Stimulated activated CD8-positive, alpha-beta memory T cell treated with anti-CD3 and anti-CD28 coated beads, Interleukin-7, amount 100 ng/mL, for 1 hour (primary cell): ENCODE data around the gene JADE2.
"Not testable (repeated sequence)": the region's sequence is repeated elsewhere in the genome, so short reads cannot be mapped to it uniquely, and the experiment has no call there.

Experiments
- DNase-seq, 2 donors: peaks; one replicate each; pipeline ENCODE4 v3.0.0-alpha.2; 2020; ENCODE audit warnings: low read depth in 2 of 2

JADE2 gene

DNA sequence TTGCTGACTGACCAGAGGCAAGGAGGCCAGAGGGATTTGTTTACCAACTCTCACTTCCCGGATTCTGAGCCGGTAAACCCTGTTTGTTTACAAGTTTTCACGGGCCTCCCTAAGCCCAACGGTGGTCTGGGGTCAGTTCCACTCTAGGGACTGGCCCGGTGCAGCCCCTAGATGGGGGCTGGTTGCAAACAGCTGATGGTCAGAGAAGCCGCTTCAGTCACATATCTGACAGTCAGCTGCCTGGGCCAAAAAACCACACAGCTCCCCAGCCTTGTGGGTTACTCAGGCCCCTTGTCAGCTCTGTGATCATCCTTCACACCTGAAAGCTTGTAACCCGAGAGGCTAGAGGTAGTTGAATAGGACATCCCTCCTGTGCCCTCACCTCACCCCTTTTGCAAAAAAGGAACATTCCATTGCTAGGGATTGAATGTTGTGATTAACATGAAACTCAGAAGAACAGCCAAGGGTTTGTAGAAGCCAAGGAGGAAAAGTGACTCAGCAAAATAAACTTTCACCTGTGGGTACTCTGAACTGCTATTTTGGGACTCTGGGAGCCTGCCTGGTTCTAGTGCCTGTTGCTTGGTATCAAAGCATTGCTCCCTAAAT lies 66.8 kb downstream of the JADE2 start:
- no peak for DNase-seq

DNA sequence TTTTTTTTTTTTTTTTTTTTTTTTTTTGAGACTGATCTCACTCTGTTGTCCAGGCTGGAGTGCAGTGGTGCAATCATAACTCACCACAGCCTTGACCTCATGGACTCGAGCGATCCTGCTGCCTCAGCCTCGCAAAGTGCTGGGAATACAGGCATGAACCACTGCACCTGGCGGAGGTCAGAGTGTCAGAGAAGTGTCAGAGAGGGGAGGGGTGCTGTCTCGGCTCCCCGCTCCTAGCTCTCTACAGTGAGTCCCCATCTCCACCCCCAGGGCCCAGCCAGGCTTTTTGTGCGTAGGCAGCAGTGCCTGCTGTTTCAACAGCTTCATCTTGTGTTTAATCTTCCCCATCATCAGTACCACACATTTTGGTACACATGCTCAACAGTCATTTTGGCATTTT lies 68.9 kb downstream of the JADE2 start:
- no peak for DNase-seq

DNA sequence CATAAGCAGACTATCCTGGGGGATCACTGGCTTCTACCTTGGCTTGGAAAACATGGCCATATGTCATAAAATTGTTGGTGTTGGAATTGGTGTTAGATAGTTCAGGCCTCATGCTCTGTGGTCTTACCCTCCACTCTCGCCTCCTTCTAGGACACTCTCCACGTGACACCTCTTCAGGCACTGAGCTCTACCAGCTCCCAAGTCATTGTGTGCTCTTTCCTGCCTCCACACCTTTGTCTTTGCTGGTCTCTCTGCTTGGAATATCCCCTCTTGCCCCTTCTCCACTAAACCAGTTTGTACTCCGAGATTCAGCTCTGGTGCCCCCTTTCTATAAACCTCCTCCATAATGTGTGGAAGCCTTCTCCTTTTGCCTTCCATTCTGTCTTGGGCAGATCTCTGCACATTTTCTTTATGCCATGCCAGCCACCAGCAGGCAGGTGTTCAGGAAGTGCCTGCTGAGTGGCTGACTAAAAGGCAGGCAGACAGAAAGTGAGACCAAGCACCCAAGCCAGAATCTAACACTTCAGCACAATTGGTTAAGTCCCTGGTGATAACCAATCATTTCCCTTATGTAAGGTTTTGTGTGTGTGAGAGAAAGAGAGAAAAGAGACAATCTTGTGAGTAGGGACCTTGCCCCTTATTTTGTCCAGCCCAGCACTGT lies 69.5 kb downstream of the JADE2 start:
- DNase-seq: no peak

DNA sequence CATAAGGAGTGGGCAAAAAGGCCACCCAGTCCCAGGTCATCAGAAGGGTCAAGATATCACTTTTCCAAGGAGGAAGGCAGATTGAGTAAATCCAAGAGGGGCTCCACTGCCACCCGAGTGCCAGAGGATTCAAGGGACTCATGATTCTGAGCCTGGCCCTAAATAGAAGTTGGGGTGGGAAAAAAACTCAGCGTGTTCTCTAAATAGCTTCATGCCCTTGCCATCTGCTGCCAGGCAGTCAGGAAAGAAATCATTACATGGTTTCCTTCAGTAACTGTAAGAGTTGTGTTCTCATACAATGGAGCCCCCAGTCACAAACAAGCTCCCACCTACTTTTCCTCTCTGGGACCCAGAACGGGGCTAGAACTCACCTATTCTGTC lies 70.0 kb downstream of the JADE2 start:
- DNase-seq: no peak

DNA sequence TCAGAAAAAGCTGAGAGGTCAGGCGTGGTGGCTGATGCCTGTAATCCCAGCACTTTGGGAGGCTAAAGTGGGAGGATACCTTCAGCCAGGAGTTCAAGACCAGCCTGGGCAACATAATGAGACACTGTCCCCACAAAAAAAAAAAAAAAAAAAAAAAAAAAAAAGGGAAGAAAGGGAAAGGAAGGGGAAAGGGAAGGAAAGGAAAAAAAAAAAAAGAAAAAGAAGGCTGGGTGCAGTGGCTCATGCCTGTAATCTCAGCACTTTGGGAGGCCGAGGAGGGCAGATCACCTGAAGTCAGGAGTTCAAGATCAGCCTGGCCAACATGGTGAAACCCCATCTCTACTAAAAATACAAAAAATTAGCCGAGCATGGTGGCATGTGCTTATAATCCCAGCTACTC lies 74.3 kb downstream of the JADE2 start:
- DNase-seq: not testable (repeated sequence)

DNA sequence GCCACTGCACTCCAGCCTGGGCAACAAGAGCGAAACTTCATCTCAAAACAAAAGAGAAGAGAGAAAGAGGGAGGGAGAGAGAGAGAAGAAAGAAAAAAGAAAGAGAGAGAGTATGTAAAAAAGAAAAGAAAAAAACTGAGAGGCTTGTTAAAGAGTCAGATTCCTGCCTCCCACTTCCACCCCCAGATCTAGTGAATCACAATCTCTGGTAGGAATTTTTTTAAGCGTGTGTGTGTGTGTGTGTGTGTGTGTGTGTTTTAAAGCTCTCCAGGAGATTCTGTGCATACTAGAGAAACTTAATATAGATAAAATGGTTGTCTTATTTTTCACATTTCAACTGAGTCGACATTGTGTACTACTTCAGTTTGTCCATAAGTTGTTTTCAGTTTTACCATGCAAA lies 75.1 kb downstream of the JADE2 start:
- DNase-seq: no peak

DNA sequence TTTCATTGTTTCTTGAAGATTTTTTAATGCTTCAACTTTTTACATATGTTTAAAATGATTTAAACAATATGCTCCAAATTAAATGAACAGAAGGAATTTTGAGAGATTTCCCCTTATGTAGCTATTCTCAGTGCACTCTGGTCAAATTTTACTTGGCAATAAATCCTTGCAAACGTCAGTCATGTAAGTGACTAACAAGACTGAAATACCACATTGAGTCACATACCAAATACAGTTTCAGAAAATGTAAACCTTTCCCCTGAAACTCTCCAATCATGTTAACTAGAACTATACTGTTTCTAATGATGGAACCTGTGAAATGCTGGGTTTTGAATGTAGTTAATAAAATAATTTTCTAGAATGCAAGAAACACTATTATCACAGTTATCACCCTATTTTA lies 77.6 kb downstream of the JADE2 start:
- no peak for DNase-seq

DNA sequence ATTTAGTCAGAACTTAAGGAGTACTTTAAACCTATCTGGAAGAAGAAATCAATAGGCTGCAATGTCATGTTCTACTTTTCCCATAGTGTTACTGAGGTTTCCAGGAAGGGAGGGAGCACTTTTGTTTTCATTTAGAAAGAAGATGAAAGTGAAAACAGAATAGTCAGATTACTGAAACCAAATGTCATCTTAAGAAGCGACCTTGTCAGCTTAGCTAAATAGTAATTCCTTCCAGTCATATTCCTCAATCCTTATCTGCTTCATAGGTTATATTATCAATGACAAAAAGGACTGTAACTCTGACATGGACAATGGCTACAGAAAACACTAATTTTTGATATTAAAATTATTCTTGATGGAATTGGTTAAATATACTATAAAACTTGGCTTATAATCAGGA lies 79.4 kb downstream of the JADE2 start:
- no peak for DNase-seq

DNA sequence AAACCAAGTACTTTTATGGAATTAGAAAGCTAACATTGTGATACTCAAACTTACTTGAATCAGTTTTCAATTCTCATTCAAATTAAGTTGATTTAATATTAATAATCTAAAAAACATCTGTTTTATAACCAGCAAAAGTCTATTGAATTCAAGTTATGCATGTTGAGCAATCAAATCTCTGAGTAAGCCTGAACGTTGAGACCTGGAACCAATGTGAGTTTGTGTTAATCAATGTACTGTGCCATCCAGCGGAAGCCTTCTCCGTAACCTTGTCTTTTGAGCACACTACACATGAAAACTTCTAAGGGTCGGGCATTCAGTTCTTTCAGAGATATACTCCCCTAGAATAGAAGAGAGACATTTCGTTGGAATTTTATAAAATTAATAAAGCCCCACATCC lies 81.3 kb downstream of the JADE2 start:
- no peak for DNase-seq

DNA sequence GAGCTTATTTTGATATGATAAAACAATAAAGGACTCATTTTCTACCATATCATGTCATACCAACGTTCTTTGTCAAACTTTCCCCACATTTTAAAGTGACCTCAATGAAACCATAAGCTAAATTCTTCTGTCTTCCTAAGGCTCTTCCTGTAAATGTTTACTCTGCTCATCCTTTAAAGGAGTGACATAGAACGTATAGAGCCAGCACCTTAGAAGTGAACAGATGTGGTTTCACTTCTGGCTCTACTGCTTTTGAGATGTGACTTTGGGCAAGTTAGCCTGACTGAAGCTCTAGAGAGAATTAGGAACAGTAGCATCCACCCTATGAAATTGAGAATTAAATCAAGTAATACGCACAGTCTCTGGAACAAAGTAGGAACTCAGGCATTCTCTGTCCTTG lies 83.1 kb downstream of the JADE2 start:
- DNase-seq: no peak

DNA sequence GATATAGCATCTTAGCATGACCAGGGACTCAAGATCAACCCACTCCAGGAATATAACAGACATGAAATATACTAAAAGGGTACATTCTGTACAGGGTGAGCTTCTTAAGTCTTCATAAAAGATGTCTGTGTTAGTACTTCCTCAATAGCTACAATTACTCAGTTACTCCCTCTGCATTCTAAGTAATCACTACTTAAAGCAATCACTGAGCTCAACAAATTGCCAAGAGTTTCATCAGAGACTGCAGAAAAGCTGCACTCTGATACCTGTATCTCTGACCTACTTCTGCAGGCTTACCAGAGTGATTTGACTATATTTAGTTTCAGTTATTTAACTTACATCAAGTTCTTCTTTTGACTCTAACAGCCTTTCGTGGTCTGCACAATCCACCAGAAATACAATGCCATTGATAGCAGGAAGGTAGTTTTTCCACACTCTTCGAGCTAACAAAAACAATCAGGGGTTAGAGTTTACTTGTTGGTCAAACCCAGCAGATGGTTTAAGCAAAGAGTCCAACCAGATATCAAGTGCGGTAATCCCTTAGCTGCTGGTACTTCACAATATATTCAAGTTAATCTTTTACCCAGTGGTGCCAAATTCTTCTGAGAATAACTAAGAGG lies 83.9 kb downstream of the JADE2 start:
- no peak for DNase-seq

DNA sequence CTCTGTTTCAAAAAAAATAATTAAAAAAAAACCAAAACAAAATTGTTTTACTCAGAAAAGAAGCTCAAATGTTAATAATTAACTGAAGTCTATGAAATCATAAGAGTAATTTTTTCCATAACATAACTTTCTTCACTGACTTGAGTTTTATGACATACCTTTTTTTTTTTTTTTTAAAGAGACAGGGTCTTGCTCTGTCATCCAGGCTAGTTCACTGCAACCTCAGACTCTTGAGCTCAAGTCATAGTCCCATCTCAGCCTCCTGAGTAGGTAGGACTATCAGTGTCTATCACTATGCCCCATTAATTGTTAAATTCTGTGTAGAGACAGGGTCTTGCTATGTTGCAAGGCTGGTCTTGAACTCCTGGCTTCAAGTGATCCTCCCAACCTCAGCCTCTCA lies 85.3 kb downstream of the JADE2 start:
- DNase-seq: no peak

DNA sequence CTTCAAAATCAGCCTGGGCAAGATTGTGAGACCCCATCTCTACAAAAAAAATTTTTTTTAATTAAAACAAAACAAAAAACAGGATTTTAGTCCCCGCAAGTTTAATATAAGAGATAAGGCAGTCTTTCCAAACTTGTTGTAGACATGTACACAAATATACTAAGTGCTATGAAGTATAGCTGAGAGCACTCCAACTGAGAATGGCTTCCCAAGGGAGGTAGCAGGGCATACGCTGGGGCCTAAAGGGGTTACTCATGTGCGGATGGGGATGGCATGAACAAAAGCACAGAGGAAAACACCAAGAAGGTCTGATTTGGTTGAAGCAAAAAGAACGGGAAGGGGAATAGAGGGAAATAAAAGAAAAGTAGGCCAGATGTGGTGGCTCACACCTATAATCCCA lies 86.0 kb downstream of the JADE2 start:
- DNase-seq: no peak

DNA sequence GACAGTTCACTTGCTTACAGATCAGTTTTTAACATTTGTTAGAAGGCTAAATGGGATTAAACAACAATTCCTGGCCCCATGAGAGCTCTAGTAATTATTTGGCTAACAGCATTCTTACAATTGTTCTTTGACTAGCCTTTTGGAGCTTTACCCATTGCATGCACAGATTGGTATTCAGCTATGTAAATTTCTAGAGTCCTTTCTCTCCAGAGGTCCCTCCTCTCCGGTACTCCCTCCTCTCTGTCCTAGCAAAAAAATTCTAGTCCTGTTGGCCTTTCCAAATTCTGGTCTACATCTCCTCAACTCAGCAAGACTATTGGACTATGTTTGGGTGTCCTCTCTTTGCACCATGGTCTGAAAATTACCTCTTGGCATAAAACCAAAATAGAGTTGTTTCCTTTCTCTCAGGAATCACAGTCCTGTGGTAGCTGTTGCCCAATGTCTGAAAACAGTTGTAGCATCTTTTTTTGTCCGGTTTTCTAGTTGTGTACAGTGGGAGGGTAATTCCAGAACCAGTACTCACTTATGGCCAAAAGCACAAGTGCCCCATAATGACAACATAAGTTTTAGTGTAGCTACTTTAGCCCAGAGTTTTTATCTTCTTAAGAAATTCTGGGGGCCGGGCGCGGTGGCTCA lies 89.1 kb downstream of the JADE2 start:
- no peak for DNase-seq

DNA sequence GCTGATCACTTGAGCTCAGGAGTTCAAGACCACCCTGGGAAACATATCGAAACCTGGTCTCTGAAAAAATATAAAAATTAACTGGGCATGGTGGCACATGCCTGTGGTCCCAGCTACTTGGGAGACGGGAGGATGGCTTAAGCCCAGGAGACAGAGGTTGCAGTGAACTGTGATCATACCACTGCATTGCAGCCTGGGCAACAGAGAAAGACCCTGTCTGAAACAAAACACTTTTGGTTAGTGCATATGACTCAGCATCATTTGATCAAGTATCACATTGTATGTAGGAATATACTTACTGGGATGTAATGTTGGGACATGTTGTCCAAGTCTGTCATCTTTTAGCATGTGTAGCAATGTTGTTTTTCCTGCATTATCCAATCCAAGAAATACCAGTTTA lies 95.2 kb downstream of the JADE2 start:
- no peak for DNase-seq

DNA sequence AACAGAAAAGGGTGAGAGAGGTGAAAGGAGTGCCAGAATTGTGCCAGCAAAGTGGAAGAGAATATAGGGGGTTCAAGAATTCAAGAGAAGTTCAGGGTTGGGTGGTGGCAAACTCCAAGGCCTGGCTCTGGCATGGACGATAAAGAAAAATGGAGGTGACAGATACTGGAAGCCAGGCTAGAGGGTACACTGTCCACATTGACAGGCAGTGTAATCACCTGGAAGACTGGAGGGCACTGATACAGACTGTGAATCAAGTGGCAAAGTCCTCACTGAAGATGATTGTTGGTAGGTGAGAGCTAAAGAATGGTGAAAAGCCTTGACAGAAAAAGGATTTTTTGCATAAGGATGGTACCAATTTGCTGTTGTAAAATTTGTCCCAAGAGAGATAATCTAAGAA lies 100.1 kb downstream of the JADE2 start:
- DNase-seq: no peak

DNA sequence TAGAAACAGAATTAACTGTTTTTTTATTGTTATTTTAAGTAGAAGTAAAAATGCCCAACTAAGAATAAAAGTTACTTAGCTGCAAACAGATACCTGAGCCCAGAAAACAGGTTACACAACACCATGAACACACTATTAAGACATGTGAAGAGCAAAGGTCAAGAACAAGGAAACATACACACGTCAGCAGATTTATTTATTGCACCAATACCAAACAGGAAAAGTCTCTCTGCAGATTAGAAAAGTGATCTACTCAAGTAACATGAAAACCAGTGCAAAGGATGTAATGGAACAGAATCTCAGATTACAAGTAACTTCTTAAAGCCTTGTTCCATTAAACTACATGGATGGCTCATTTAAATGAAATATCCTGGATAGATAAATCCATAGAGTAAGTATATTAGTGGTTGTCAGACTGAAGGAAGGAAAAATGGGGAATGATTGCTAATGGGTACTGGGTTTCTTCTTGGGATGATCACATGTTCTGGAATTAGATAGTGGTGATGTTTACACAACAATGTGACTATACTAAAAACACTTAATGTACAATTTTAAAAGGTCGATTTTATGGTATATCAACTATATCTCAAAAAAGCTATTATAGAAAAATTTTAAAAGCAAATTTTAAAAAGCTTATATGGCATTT lies 101.0 kb downstream of the JADE2 start:
- no peak for DNase-seq
